Chondrocyte (in vitro differentiated cells): Measurements from ENCODE around the gene AGFG2. TPM values are rescaled to one million over a fixed set of nuclear protein-coding genes. Genes with fewer than 3 reads are reported as not detected.
A peak's percentile ranks its signal among the peaks of the same experiment; 100 is the strongest.

Source experiments
- DNase-seq: peaks from one replicate; pipeline ENCODE4 v3.0.0; 2021; ENCODE audit warnings: mixed read lengths, low spot score
- H3K27ac Mint-ChIP-seq: one replicate; pipeline ENCODE4 v1.8.0; 2021; ENCODE audit warnings: mild to moderate bottlenecking, moderate library complexity, mixed read lengths; ENCODE audit not compliant: unreplicated experiment
- H3K27me3 Mint-ChIP-seq: 2 replicates; pipeline ENCODE4 v1.8.0; 2021; ENCODE audit warnings: low read depth, mixed read lengths
- H3K36me3 Mint-ChIP-seq: 2 replicates; pipeline ENCODE4 v1.8.0; 2021; ENCODE audit warnings: low read depth, mixed read lengths
- H3K4me1 Mint-ChIP-seq: 2 replicates; pipeline ENCODE4 v1.8.0; 2021; ENCODE audit warnings: low read depth, mild to moderate bottlenecking, mixed read lengths
- H3K4me3 Mint-ChIP-seq: one replicate; pipeline ENCODE4 v1.8.0; 2021; ENCODE audit warnings: mild to moderate bottlenecking, moderate library complexity, mixed read lengths; ENCODE audit not compliant: unreplicated experiment
- H3K9me3 Mint-ChIP-seq: 2 replicates; pipeline ENCODE4 v1.8.0; 2021; ENCODE audit warnings: low read depth, mixed read lengths
- total RNA-seq: library from RNA; stranded (reverse); gene quantifications from 3 replicates; pipeline ENCODE4 v1.2.1, GENCODE V29; 2021
- TF ChIP-seq, protein P1 (sequence below): fragments of 200-600 bp; sonication (generic); IDR thresholded peaks from 2 replicates; pipeline ENCODE4 v1.5.0; 2021; ENCODE audit warnings: antibody characterized with exemption, mild to moderate bottlenecking, moderate library complexity

Gene AGFG2
- total RNA-seq, 1 donor from 2014 or later: 8.2 TPM

DNA sequence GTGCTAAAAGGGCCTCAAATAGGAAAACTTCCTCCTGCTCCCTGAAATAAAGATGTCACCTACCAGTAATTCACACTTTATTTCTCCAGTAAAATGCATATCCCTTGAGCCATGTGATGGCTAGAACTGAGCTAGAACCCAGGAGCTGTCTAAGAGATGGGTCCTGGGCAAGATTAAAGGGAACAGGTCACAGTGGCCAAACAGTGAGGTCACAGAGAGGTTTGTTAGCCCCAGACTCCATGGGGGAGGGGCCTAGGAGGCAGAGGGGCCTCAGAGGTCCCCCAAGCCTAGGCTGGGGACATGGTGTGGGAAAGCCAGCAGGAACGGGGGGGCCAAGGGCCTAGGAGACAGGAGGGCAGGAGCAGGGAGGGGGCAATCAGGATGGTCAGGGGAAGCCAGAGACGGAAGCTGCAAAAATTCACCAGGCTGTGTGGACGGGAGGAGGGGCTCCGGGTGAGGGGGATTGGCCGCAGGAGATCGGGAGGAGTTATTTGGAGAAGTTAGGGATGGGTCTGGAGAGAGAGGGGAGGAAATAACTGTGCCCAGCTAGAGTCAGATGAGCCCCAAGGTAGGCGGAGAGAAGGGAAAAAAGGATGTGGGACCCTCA is 50.4 kb downstream of the AGFG2 start:
- peaks cover 24% of the 10 kb centered on the region for H3K4me1 Mint-ChIP-seq
- no peaks in the 10 kb centered on the region for H3K9me3 Mint-ChIP-seq
- H3K36me3 Mint-ChIP-seq: no peaks in the 10 kb centered on the region
- DNase-seq: no peak
- no peaks in the 10 kb centered on the region for H3K27me3 Mint-ChIP-seq
- TF ChIP-seq, protein P1, sequence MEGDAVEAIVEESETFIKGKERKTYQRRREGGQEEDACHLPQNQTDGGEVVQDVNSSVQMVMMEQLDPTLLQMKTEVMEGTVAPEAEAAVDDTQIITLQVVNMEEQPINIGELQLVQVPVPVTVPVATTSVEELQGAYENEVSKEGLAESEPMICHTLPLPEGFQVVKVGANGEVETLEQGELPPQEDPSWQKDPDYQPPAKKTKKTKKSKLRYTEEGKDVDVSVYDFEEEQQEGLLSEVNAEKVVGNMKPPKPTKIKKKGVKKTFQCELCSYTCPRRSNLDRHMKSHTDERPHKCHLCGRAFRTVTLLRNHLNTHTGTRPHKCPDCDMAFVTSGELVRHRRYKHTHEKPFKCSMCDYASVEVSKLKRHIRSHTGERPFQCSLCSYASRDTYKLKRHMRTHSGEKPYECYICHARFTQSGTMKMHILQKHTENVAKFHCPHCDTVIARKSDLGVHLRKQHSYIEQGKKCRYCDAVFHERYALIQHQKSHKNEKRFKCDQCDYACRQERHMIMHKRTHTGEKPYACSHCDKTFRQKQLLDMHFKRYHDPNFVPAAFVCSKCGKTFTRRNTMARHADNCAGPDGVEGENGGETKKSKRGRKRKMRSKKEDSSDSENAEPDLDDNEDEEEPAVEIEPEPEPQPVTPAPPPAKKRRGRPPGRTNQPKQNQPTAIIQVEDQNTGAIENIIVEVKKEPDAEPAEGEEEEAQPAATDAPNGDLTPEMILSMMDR: no peak
- no peak overlapping the region for H3K4me3 Mint-ChIP-seq
- H3K27ac Mint-ChIP-seq: no peak overlapping the region

DNA sequence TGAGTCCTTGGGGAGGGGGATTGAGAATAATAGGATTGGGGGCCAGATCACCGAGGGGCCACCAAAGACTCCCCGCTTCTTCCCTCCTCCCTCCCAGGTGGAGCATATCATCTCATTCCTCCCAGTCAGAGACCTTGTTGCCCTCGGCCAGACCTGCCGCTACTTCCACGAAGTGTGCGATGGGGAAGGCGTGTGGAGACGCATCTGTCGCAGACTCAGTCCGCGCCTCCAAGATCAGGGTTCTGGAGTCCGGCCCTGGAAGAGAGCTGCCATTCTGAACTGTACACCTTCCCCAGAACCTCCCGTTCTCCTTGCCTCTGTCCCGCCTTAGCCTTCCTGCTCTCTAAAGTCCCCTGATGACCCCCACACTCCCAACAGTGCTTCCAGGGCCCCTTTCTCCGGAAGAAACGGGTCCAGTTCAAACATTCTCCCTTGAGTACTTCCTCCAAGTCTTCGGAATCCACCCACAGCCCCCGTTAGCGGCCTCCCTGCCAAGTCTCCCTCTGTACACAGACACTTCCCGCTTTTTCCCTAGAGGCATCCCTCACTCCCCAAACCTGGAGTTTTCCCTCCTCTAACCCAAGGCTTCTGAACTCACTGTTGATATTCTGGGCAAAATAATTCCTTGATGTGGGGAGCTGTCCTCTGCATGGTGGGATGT is 51.2 kb downstream of the AGFG2 start:
- Mint-ChIP-seq H3K4me3 (no peak overlapping the region), H3K36me3 (no peaks in the 10 kb centered on the region), H3K9me3 (no peaks in the 10 kb centered on the region), H3K27ac (peak overlapping the region; percentile 37), H3K27me3 (no peaks in the 10 kb centered on the region), H3K4me1 (peaks cover 16% of the 10 kb centered on the region)
- no peak for DNase-seq
- TF ChIP-seq, protein P1: no peak

DNA sequence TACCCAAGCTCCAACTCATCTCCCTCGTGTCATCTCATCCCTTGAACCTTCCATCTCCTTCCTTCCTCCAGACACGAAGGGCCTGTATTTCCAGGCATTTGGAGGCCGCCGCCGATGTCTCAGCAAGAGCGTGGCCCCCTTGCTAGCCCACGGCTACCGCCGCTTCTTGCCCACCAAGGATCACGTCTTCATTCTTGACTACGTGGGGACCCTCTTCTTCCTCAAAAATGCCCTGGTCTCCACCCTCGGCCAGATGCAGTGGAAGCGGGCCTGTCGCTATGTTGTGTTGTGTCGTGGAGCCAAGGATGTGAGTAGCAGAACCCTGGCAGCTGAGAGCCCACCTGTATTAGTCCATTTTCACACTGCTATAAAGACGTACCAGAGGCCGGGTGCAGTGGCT is 52.6 kb downstream of the AGFG2 start:
- H3K9me3 Mint-ChIP-seq: no peaks in the 10 kb centered on the region
- H3K36me3 Mint-ChIP-seq: no peaks in the 10 kb centered on the region
- no peak overlapping the region for H3K4me3 Mint-ChIP-seq
- peaks cover 13% of the 10 kb centered on the region for H3K4me1 Mint-ChIP-seq
- H3K27ac Mint-ChIP-seq: no peak overlapping the region
- TF ChIP-seq, protein P1: no peak
- DNase-seq: no peak
- no peaks in the 10 kb centered on the region for H3K27me3 Mint-ChIP-seq

DNA sequence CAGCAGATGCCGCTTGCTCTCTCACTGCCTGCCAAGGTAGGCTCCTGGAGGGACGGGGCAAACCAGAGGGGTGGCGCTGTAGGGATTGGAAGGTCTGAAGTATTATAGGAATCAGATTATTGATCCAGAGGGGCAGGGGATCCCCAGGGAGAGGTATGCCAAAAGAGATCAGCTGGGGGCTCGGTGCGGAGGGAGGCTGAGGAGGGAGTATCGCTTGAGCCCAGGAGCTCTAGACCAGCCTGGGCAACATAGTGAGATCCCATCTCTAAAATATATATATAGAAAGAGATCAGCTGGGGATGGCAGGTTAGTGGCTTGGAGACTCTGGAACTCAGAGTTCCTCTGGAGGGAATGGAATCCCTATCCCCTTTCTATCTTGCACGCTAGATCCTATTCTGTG is 56.2 kb downstream of the AGFG2 start:
- TF ChIP-seq, protein P1: no peak
- DNase-seq: no peak
- no peaks in the 10 kb centered on the region for H3K9me3 Mint-ChIP-seq
- no peak overlapping the region for H3K27ac Mint-ChIP-seq
- no peaks in the 10 kb centered on the region for H3K27me3 Mint-ChIP-seq
- H3K36me3 Mint-ChIP-seq: no peaks in the 10 kb centered on the region
- no peak overlapping the region for H3K4me3 Mint-ChIP-seq
- peaks cover 4% of the 10 kb centered on the region for H3K4me1 Mint-ChIP-seq

DNA sequence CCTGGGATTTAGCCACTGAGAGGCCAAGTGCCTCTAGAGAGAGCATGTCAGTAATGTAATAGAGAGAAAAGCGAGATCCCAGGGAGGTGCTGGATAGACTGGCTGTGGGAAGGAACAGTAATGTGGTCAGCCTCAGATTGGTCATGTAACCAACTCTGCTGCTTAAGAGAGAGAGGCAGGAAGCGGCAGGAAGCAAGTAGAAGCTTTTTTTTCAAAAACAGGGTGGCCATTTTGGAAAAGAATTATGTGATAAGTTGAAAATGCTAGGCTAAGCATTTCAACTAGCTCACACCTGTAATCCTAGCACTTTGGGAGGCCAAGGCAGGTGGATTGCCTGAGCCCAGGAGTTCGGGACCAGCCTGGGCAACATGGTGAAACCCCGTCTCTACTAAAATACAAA is 59.4 kb downstream of the AGFG2 start:
- no peaks in the 10 kb centered on the region for H3K27me3 Mint-ChIP-seq
- DNase-seq: no peak
- no peaks in the 10 kb centered on the region for H3K36me3 Mint-ChIP-seq
- no peak overlapping the region for H3K4me3 Mint-ChIP-seq
- TF ChIP-seq, protein P1: no peak
- H3K27ac Mint-ChIP-seq: no peak overlapping the region
- peaks cover 18% of the 10 kb centered on the region for H3K4me1 Mint-ChIP-seq
- H3K9me3 Mint-ChIP-seq: no peaks in the 10 kb centered on the region
